ENCODE data around the gene CDKN1C. TPM values are rescaled to one million over a fixed set of nuclear protein-coding genes. Genes with fewer than 3 reads are reported as not detected.

Gene CDKN1C
- total RNA-seq, 1 donor from 2014 or later = 42.1 TPM

DNA sequence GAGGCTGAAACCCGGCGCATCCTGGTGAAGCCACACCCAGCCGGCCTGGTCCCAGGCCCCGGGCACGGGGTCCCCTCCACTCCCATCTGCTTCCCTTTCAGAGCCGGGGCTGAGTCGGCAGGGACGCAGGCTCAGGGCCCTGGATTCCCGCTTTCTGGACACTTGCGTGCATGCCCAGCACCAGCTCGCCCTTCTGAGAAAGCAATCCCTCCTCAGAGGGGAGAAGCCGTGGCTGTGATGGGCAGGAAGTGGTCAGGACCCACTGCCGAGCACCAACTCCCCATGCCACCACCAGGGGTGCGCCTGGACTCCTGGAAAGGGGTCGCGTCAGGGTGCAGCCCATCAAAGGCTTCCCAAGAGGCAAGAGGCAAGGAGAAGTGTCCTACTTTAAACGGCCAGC lies 15.1 kb downstream of the CDKN1C start:
- ATAC-seq = no peak

DNA sequence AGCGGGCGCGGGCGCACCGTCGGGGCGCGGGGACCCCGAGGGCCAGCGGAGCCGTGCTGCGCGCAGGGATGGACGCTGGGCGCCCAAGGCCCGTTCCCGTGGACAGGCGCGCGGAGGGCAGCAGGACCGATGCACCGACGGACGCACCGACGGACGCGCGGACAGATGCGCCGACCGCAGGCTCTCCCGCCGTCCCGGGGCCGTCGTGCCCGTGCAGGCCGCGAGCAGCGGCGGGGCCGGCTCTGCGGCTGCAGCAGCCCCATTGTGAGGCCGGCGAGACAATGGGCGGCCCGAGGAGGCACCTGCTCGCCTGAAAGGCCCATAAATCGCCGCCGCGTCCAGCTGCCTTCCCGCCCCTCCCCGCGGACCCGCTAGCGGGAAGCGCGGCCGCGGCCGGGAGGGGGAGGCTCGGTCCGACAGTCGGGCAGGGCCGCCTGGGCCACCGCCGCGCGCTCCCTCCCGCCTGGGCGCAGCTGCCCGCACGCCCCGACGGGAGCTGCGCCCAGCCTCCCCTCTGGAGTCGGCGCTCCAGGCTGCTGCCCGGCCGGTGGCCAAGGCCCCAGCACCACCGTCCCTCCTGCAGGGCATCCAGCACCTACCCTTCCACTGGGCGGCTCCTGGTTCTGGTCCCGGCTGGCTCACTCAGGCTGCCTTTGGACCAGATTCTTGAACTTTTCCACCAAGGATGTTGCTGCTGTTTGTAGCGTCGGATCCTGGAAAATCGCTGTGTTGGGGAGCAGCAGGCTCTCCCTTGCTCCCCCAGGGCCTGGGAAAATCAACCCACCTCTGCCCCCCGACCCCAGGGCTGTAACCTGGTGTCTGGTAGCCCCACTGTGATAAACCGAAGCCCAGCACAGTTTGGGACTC lies 15.8 kb downstream of the CDKN1C start:
- intact Hi-C loops (cut with DNase I) = no loop called here
- peaks cover 26% of the 10 kb centered on the region for H3K27me3 ChIP-seq
- ATAC-seq (no peak), DNase-seq (no peak)
- H3K4me1 ChIP-seq = peaks cover 7% of the 10 kb centered on the region
- no peak overlapping the region for H3K27ac ChIP-seq
- H3K4me3 ChIP-seq = no peak overlapping the region
- TF ChIP-seq, protein P1, sequence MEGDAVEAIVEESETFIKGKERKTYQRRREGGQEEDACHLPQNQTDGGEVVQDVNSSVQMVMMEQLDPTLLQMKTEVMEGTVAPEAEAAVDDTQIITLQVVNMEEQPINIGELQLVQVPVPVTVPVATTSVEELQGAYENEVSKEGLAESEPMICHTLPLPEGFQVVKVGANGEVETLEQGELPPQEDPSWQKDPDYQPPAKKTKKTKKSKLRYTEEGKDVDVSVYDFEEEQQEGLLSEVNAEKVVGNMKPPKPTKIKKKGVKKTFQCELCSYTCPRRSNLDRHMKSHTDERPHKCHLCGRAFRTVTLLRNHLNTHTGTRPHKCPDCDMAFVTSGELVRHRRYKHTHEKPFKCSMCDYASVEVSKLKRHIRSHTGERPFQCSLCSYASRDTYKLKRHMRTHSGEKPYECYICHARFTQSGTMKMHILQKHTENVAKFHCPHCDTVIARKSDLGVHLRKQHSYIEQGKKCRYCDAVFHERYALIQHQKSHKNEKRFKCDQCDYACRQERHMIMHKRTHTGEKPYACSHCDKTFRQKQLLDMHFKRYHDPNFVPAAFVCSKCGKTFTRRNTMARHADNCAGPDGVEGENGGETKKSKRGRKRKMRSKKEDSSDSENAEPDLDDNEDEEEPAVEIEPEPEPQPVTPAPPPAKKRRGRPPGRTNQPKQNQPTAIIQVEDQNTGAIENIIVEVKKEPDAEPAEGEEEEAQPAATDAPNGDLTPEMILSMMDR (IDR thresholded peaks at IDR 0.05) = no peak
- no peaks in the 10 kb centered on the region for H3K9me3 ChIP-seq
- H3K36me3 ChIP-seq = no peaks in the 10 kb centered on the region

More for the DNA sequence above, 15.1 kb downstream of the CDKN1C start:
- Histone ChIP-seq H3K4me1 (peaks cover 7% of the 10 kb centered on the region), H3K4me3 (no peak overlapping the region), H3K27ac (no peak overlapping the region), H3K36me3 (no peaks in the 10 kb centered on the region), H3K27me3 (peaks cover 26% of the 10 kb centered on the region), H3K9me3 (no peaks in the 10 kb centered on the region)
- DNase-seq = no peak
- intact Hi-C loops (cut with DNase I) = no loop called here
- TF ChIP-seq, protein P1 (IDR thresholded peaks at IDR 0.05) = no peak

DNA sequence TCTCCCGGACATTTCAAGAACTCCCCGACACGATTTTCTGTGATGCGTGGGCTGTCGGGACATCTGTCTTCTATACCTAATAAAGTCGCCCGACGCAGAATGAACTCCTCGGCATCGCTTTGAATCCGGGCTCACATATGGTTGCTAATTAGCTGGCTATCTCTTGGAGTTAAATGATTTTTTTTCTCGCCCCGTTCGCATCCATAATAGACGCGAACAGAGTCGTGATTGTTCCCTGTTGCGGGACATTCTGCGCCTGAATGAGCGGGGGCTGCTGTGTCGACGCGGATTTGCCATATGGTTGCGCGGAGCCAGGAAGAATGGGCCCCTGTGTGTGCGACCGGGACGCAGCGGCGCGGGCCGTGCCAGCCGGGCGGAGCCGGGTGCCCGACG lies 16.4 kb downstream of the CDKN1C start:
- ATAC-seq (no peak), DNase-seq (no peak)
- Histone ChIP-seq H3K27ac (no peak overlapping the region), H3K4me1 (peaks cover 7% of the 10 kb centered on the region), H3K9me3 (no peaks in the 10 kb centered on the region), H3K4me3 (no peak overlapping the region), H3K27me3 (peaks cover 26% of the 10 kb centered on the region), H3K36me3 (no peaks in the 10 kb centered on the region)
- intact Hi-C loops (cut with DNase I) = no loop called here
- TF ChIP-seq, protein P1 (IDR thresholded peaks at IDR 0.05) = no peak

DNA sequence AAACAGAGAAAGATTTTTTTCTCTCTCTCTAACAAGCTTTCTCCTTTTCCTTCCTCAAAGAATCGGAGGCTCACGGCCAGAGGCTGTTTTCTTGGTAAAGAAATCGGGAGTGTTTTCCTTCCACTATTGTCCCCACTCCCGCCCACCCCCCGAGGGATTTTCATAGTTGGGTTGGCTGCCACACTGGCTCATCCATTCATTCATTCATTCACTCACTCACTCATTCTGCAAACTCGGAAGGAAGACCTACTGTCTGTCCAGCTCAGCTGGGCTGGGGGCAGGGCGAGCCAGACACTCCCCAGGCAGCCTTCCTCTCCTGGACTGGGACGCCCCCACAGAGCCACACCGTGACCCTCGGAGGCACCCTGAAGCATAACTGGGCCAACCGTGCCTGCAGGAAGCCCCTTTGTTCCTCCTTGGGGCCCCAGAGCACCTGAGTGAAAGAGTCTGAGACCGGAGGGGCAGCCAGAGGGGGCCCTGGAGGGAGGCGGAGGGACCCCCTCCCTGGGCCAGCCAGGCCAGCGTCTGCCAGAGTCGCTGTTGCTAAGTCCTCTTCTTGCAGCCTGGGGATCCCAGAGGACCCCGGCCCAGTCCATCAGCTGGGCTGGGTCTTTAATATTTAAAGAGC lies 17.0 kb downstream of the CDKN1C start:
- H3K4me3 ChIP-seq = peak overlapping the region; percentile 30
- TF ChIP-seq, protein P1 (IDR thresholded peaks at IDR 0.05) = no peak
- no peaks in the 10 kb centered on the region for H3K9me3 ChIP-seq
- intact Hi-C loops (cut with DNase I) = no loop called here
- ATAC-seq = peak; percentile 5
- no peak overlapping the region for H3K27ac ChIP-seq
- peaks cover 26% of the 10 kb centered on the region for H3K27me3 ChIP-seq
- H3K4me1 ChIP-seq = peaks cover 7% of the 10 kb centered on the region
- no peaks in the 10 kb centered on the region for H3K36me3 ChIP-seq
- DNase-seq = no peak

DNA sequence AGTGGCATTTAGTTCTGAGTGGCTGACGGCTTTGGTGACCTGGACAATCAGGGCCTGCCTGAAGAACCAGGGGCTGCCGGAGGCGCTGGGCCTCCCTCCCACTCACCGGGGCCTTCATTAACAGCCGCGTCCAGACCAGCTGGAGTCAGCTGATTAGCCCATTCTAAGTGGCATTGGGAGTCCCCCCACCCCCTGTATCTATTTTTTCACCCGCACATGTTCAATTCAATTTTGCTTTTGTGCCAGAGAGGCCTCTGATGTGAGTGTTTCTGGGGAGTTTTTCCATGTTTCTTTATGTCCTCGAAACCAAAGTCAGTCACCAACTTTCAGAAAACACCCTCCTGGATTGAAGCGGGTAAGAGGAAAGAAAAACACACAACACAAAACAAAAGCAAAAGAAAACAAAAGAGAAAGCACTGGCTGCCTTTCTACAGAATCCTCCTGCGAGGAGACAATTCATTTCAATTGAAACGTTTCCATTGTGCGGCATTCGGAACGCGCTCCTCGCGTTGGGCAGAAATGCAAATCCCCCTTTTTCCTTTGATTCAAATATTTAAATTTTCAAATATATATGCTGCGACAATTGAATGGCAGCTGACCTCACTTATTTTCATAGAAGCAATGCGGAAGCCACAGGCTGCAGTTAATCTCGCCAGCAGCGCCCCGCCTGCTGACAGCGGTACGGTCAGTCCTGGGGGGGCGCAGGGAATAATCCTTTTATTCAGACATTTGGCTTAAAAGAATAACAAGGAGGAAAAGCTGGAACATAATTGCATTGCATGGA lies 17.7 kb downstream of the CDKN1C start:
- H3K36me3 ChIP-seq = no peaks in the 10 kb centered on the region
- ATAC-seq (no peak), DNase-seq (no peak)
- peak overlapping the region; percentile 30 for H3K4me3 ChIP-seq
- intact Hi-C loops (cut with DNase I) = no loop called here
- peaks cover 33% of the 10 kb centered on the region for H3K27me3 ChIP-seq
- no peak overlapping the region for H3K27ac ChIP-seq
- TF ChIP-seq, protein P1 (IDR thresholded peaks at IDR 0.05) = no peak
- no peaks in the 10 kb centered on the region for H3K9me3 ChIP-seq
- H3K4me1 ChIP-seq = peaks cover 7% of the 10 kb centered on the region

Measured in upper lobe of right lung (tissue), 1 donor.